Smooth muscle cell of the brain vasculature (primary cell): ENCODE measurements around the gene KLHDC4.
A peak's percentile ranks its signal among the peaks of the same experiment; 100 is the strongest.
"Not testable (repeated sequence)": the region's sequence is repeated elsewhere in the genome, so short reads cannot be mapped to it uniquely, and the experiment has no call there.

Experiments
- DNase-seq: peaks from one replicate; pipeline ENCODE4 v3.0.0-alpha.2; 2012; ENCODE audit warnings: low read depth, low spot score

Gene KLHDC4

GRCh38 chr16:87788730-87789436 lies 23.1 kb upstream of the KLHDC4 start:
- DNase-seq, result not testable (repeated sequence)

- not testable (repeated sequence) for DNase-seq
Observed at GRCh38 chr16:87787451-87788091, 21.8 kb upstream of the KLHDC4 start.

- DNase-seq, result no peak
Observed at GRCh38 chr16:87784812-87785211, 19.0 kb upstream of the KLHDC4 start.

- no peak for DNase-seq
Observed at GRCh38 chr16:87782033-87782432, 16.2 kb upstream of the KLHDC4 start.

GRCh38 chr16:87780385-87780989 lies 14.7 kb upstream of the KLHDC4 start:
- DNase-seq, result no peak

- peak; percentile 65 for DNase-seq
Observed at GRCh38 chr16:87778830-87779579, 13.2 kb upstream of the KLHDC4 start.

- no peak for DNase-seq
Observed at GRCh38 chr16:87778476-87778829, 12.7 kb upstream of the KLHDC4 start.

GRCh38 chr16:87773836-87774235 lies 8.1 kb upstream of the KLHDC4 start:
- not testable (repeated sequence) for DNase-seq

GRCh38 chr16:87767456-87767855 lies 1.7 kb upstream of the KLHDC4 start:
- DNase-seq, result not testable (repeated sequence)

- no peak for DNase-seq
Observed at GRCh38 chr16:87766485-87766797, 655 bp upstream of the KLHDC4 start.

- no peak for DNase-seq
Observed at GRCh38 chr16:87765473-87765775, 362 bp downstream of the KLHDC4 start.

GRCh38 chr16:87764600-87765472 lies 950 bp downstream of the KLHDC4 start:
- DNase-seq, result no peak

- DNase-seq, result no peak
Observed at GRCh38 chr16:87762620-87763019, 3.2 kb downstream of the KLHDC4 start.

GRCh38 chr16:87762071-87762571 lies 3.7 kb downstream of the KLHDC4 start:
- DNase-seq, result no peak

- DNase-seq, result no peak
Observed at GRCh38 chr16:87761060-87761459, 4.7 kb downstream of the KLHDC4 start.

- no peak for DNase-seq
Observed at GRCh38 chr16:87757841-87758426, 7.9 kb downstream of the KLHDC4 start.

- DNase-seq, result no peak
Observed at GRCh38 chr16:87754535-87754934, 11.3 kb downstream of the KLHDC4 start.

- DNase-seq, result no peak
Observed at GRCh38 chr16:87747626-87748414, 18.0 kb downstream of the KLHDC4 start.

- DNase-seq, result no peak
Observed at GRCh38 chr16:87746178-87746577, 19.6 kb downstream of the KLHDC4 start.
